OCI-LY3 (cell line): Measurements from ENCODE around the gene PPBP.
"Not testable (repeated sequence)": the region's sequence is repeated elsewhere in the genome, so short reads cannot be mapped to it uniquely, and the experiment has no call there.

Experiments used
- H2AFZ ChIP-seq: fragments of 200-600, 300-600 bp; shearing (Covaris generic); 2 replicates; pipeline ENCODE4 v1.6.0; 2014; ENCODE audit warnings: antibody characterized with exemption, low read depth, low read length
- H3K27ac ChIP-seq: fragments of 200-600, 300-600 bp; sonication (generic); 2 replicates; pipeline ENCODE4 v1.5.1; 2014; ENCODE audit warnings: mild to moderate bottlenecking, low read length, moderate library complexity, mixed read lengths
- H3K27me3 ChIP-seq: fragments of 200-600, 300-600 bp; sonication (generic); 2 replicates; pipeline ENCODE4 v1.6.1; 2014; ENCODE audit warnings: low read depth, low read length, mixed read lengths
- H3K36me3 ChIP-seq: fragments of 200-600, 300-600 bp; sonication (generic); replicated peaks from 2 replicates; pipeline ENCODE3; 2014; ENCODE audit warnings: low read depth, low read length, mixed read lengths
- H3K4me1 ChIP-seq: fragments of 300-600, 200-600 bp; sonication (generic); 2 replicates; pipeline ENCODE4 v1.6.1; 2014; ENCODE audit warnings: low read length, mixed read lengths
- H3K4me2 ChIP-seq: fragments of 200-600, 300-600 bp; sonication (generic); 2 replicates; pipeline ENCODE4 v1.6.1; 2014; ENCODE audit warnings: low read length, mixed read lengths
- H3K4me3 ChIP-seq: fragments of 300-600, 200-600 bp; sonication (generic); 2 replicates; pipeline ENCODE4 v1.5.1; 2014; ENCODE audit warnings: antibody characterized with exemption, mild to moderate bottlenecking, low read length, moderate library complexity
- H3K79me2 ChIP-seq: fragments of 300-600, 200-600 bp; shearing (Covaris generic); 2 replicates; pipeline ENCODE4 v1.6.1; 2014; ENCODE audit warnings: mild to moderate bottlenecking, low read length, mixed read lengths
- H3K9ac ChIP-seq: fragments of 300-600, 200-600 bp; shearing (Covaris generic); 2 replicates; pipeline ENCODE4 v1.6.0; 2014; ENCODE audit warnings: mild to moderate bottlenecking, low read length, moderate library complexity
- H3K9me3 ChIP-seq: fragments of 200-600, 300-600 bp; shearing (Covaris generic); 2 replicates; pipeline ENCODE4 v1.6.1; 2014; ENCODE audit warnings: low read length, mixed read lengths; ENCODE audit not compliant: insufficient read depth
- H4K20me1 ChIP-seq: fragments of 200-600, 300-600 bp; sonication (generic); 2 replicates; pipeline ENCODE4 v1.6.1; 2016; ENCODE audit warnings: low read length, mixed read lengths; ENCODE audit not compliant: insufficient read depth
- EZH2phosphoT487 ChIP-seq: fragments of 200-600 bp; shearing (Covaris generic); IDR thresholded peaks from 2 replicates; pipeline ENCODE4 v1.6.1; 2018; ENCODE audit warnings: antibody characterized with exemption, mixed run types, low read depth
- TF ChIP-seq, protein P1 (sequence below): fragments of 200-600, 300-600 bp; sonication (generic); IDR thresholded peaks from 2 replicates; pipeline ENCODE4 v1.5.1; 2014; ENCODE audit warnings: antibody characterized with exemption, low read length, low read depth

The PPBP gene

DNA sequence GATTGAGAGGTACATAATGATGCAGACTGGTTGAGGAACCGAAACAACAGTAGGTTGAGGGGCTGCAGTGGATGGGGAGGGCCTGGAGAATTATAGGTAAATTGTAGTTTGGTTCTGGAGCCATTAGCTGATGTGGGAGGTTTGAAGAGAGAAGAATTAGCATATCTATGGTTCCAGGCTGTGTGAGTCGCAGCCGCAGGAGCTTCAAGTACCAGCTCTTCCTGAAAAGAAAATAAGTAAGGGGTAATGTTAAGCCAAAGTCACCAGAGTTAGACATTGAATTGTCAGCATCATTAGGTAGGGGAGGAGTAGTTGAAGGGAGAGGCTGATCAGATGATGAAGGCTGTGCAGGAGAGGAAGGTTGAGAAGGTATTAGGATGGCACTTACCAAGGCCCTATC is 35.6 kb downstream of the PPBP start:
- no peak for TF ChIP-seq EZH2phosphoT487
- TF ChIP-seq, protein P1, sequence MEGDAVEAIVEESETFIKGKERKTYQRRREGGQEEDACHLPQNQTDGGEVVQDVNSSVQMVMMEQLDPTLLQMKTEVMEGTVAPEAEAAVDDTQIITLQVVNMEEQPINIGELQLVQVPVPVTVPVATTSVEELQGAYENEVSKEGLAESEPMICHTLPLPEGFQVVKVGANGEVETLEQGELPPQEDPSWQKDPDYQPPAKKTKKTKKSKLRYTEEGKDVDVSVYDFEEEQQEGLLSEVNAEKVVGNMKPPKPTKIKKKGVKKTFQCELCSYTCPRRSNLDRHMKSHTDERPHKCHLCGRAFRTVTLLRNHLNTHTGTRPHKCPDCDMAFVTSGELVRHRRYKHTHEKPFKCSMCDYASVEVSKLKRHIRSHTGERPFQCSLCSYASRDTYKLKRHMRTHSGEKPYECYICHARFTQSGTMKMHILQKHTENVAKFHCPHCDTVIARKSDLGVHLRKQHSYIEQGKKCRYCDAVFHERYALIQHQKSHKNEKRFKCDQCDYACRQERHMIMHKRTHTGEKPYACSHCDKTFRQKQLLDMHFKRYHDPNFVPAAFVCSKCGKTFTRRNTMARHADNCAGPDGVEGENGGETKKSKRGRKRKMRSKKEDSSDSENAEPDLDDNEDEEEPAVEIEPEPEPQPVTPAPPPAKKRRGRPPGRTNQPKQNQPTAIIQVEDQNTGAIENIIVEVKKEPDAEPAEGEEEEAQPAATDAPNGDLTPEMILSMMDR = no peak
- Histone ChIP-seq H3K79me2 (no peaks in the 10 kb centered on the region), H3K4me2 (no peak overlapping the region), H3K9me3 (no peaks in the 10 kb centered on the region), H3K4me1 (no peaks in the 10 kb centered on the region), H3K9ac (no peak overlapping the region), H4K20me1 (no peaks in the 10 kb centered on the region), H3K27ac (no peak overlapping the region), H3K36me3 (no peaks in the 10 kb centered on the region), H2AFZ (no peak overlapping the region), H3K4me3 (no peak overlapping the region), H3K27me3 (no peaks in the 10 kb centered on the region)

DNA sequence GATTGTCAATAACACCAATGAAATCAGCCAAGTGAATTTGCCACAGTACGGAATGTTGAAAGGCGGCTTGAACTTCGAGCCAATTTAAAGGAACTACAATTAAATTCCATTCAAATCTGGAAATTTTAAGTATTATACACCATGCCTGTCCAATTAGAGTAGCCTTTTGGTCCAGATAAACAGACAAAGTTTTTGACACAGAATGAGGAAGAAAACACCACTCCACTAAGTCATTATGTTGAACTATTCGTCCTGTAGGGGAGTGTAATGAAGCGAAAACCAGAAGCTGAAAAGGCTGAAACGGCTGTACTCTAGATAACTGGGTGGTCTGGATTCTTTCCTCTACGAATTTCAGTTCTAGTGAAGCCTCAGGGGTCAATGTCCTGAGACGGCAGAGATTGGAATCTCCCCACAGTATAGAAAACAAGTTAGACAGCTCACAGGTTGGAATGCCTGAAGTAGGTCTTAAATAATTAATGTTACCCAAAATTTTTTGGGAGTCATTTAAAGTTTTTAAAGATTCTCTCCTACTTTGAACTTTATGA is 37.5 kb downstream of the PPBP start:
- not testable (repeated sequence) for H3K4me3 ChIP-seq

DNA sequence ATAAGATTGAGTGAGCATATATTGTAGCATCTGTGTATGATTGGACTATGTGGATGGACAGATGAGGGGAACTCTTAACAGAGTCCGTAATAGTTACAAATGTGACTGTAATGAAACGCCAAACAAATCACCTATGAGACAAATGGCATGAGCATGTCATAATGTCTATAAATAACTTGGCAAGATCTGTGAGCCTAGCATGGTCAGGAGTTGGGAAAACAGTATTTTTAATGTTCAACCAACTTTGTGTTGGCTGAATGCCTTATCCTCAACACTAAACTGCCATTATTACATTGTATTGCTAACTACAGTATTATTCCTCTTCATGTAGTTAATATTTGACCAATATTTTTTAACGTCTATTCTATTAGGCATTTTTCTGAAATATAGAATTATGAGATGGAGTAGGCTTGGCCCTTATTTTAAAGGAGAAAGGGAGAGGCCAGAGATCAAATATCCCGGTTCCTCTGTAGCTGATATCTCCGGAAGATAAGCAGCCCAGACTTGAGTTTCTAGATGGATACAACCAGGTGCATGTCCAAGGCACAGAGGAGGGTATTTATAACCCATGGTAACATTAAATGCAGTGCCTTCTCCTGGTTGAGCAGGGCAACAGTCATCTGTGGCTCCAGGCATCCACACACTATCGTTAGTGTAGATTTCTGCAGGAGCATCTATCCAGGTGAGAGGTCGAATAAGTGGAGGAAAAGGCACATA is 38.8 kb downstream of the PPBP start:
- H2AFZ ChIP-seq = no peak overlapping the region
- no peaks in the 10 kb centered on the region for H3K9me3 ChIP-seq
- H3K4me1 ChIP-seq = no peaks in the 10 kb centered on the region
- no peak for TF ChIP-seq EZH2phosphoT487
- TF ChIP-seq, protein P1 = no peak
- H3K36me3 ChIP-seq = no peaks in the 10 kb centered on the region
- H3K27ac ChIP-seq = no peak overlapping the region
- H3K27me3 ChIP-seq = no peaks in the 10 kb centered on the region
- H3K9ac ChIP-seq = no peak overlapping the region
- H3K4me3 ChIP-seq = no peak overlapping the region
- H3K79me2 ChIP-seq = no peaks in the 10 kb centered on the region
- H3K4me2 ChIP-seq = no peak overlapping the region
- no peaks in the 10 kb centered on the region for H4K20me1 ChIP-seq

More for the DNA sequence above, 37.5 kb downstream of the PPBP start:
- not testable (repeated sequence) for H3K27me3 ChIP-seq, H3K79me2 ChIP-seq, H3K36me3 ChIP-seq, H2AFZ ChIP-seq, H3K4me1 ChIP-seq, H3K27ac ChIP-seq, H3K9me3 ChIP-seq, H4K20me1 ChIP-seq, H3K4me2 ChIP-seq, H3K9ac ChIP-seq

GRCh38 chr4:73948291-73948690 is 39.7 kb downstream of the PPBP start:
- Histone ChIP-seq H3K9ac (no peak overlapping the region), H3K4me1 (no peaks in the 10 kb centered on the region), H3K9me3 (no peaks in the 10 kb centered on the region), H3K4me3 (no peak overlapping the region), H4K20me1 (no peaks in the 10 kb centered on the region), H3K79me2 (no peaks in the 10 kb centered on the region), H3K27me3 (no peaks in the 10 kb centered on the region), H3K27ac (no peak overlapping the region), H3K4me2 (no peak overlapping the region), H3K36me3 (no peaks in the 10 kb centered on the region), H2AFZ (no peak overlapping the region)
- TF ChIP-seq, protein P1 = no peak
- TF ChIP-seq EZH2phosphoT487 = no peak
